HG03045 (cell line): Measurements from ENCODE around the gene SLC37A3.
"Not testable (repeated sequence)": the region's sequence is repeated elsewhere in the genome, so short reads cannot be mapped to it uniquely, and the experiment has no call there.

Source experiments
- ATAC-seq: cut with Tn5 transposase; IDR thresholded peaks from one replicate; pipeline ENCODE4 v1.9.1; 2021; ENCODE audit warnings: mild to moderate bottlenecking, moderate library complexity; ENCODE audit not compliant: unreplicated experiment

SLC37A3 gene

DNA sequence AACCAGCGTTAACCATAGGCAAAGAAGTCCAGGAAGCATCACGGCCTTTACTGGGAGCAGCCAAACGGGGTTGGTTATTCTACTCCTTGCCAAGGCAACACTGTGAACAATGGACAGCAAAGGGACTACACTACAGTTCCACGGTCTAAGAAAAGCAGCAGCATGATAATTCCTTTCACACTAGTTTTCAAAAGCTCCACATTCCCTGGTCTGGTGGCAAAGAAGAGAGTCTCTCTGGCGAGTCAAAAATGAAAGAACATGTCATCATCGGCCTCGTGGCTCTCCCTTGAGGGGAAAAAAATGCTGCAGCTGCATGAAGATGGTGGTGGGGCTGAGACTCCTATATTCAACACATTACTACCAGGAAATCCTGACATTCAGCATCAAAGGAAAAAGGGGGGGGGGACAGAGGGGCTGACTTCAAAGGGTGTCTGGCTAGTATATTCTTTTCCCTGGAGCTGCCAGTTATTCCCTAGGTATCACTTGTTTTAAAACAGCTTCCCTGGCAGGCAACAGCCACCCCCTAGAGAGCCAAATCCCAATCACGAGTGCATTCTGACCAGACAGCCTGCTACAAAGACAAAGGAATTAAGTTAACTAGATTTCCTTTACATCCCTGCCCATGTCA is 49.1 kb downstream of the SLC37A3 start:
- ATAC-seq = no peak

DNA sequence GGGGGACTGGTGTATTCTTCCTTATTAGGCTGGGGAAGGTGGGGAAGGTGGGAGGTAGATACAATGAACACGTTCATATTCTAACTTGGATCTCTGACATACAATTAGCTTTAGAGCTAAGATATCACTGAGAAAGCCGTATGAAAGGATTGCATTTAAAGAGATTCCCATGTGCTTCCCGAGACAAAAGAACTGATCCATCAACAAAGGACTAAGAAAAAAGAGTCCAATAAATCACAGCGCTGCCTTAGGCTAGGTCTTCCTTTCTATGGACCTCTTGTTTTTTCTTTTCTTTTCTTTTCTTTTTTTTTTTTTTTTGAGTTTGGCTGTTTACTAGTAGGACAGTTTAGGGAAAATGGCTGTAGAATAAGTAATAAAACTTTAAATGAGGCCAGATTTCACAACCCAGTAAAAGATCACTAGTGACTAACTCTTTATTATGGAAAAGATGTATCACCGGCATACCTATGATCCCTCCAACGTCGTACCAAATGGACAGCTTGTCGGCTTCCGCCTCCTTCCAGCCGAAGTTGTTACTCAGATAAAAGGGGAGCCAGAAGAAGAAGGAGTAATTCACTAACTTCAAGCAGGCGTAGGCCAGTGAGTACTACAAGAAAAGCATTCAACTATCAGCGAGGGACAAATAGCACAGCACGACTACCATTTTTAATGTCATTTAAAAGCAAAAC is 50.0 kb downstream of the SLC37A3 start:
- no peak for ATAC-seq

DNA sequence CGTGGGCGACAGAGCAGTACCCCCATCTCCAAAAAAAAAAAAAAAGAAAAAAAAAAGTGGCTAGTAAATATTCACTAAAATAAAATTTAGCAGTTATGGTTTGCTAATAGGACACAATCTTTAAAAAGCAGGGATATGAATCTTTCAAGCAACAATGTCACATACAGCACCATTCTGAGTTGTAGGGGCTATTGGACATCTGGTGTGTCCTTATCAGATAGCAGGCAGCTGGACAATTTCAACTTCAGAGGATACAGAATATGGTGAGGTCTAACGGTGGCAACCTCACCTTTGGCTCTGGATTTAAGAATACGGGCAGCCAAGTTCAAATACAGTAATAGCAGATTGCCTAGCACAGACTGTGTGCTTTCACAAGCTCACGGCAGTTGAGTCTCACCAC is 51.1 kb downstream of the SLC37A3 start:
- no peak for ATAC-seq

DNA sequence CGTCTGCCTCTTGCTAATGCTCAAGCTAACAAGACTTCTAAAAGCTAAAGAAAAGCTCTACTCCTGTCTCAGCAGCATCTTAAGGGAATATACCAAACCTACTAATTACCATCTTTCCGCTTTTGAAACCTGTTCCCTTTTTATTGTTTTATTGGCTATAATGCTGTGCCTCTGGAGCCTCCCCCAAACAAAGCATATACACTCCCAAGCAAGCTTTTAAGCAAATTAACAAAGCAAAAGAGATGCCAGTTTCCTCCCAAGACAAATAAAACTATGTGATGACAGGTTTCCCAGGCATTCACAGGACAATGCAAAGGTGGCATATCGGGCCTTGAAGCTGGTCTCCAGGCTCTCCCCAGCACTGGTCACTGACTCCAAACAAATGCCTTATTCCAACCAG is 52.9 kb downstream of the SLC37A3 start:
- ATAC-seq = no peak

DNA sequence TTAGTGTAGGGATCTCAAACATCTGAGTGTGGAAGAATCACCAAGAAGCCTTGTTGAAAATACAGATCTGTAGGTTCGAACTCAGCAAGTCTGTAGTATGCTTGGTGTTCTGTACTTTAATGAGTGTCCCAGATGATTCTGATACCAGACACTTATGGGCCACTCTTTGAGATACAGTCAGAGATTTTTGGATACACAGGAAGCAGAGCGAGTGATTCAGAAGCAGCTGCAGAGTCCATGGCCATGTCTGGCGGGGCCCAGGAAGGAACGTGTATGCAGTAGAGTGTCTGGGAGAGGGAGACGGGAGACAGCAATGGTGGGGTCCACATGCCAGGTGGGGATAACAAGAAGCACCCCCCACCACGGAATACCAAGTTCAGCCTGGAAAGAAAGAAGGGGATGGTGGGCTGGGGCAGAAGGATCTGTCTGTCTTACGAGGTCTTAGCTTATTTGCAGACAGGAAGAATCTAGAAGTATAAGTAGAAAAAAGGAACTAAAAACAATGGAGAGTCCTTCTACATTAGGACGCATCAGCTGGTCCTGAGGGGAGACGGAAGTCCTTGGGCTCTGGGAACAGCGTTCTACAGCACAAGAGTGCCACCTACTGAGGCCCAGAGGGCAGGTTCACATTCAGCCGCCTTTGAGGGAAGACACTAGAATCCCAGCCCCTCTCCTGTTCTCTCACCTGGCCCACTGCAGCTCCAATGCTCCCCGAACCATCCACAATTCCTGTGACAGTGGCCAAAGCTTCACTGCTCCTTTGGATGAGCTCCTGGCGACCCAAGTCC is 55.4 kb downstream of the SLC37A3 start:
- ATAC-seq = no peak

DNA sequence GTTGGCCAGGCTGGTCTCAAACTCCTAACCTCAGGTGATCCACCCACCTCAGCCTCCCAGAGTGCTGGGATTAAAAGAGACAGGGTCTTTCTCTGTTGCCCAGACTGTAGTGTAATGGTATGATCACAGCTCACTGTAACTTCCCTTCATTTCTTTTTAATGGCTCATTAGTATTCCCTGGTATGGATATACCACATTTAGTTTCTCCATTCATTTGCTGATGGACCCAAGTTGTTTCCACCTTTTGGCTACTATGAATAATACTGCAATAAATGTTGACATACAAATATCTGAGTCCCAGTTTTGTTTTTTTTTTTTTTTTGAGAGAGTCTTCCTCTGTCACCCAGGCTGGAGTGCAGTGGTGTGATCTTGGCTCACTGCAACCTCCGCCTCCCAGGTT is 59.4 kb downstream of the SLC37A3 start:
- not testable (repeated sequence) for ATAC-seq

DNA sequence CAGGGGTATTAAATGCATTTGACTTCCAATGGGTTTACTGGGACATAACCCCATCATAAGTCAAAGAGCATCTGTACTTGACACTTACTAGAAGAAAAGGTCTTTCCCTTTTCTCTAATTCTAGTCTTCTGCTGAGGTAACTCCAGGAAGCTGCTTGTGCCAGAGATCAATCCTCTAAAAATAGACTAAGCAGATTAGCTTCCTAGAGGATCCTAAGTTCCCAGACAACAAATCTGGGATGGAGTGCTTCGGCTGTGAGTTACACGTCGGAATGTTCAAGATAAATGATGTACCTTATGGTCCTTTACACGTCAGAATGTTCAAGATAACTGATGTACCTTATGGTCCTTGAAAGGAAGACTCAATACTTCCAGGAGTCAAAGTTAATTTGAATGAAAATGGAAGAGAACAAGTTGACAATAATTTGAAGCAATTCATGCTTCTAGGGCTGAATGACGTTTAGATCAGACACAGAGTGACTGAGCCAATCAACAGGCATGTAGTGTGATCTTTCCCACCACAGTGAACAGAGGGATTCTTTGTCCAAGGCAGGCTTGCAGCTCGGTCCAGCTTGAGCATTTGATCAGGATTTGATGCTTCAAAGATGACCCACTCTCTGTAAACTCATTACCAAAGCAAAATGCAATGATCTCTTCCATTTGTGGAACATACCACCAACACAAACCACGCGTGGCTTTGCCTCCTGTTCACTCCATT is 63.8 kb downstream of the SLC37A3 start:
- ATAC-seq = no peak

DNA sequence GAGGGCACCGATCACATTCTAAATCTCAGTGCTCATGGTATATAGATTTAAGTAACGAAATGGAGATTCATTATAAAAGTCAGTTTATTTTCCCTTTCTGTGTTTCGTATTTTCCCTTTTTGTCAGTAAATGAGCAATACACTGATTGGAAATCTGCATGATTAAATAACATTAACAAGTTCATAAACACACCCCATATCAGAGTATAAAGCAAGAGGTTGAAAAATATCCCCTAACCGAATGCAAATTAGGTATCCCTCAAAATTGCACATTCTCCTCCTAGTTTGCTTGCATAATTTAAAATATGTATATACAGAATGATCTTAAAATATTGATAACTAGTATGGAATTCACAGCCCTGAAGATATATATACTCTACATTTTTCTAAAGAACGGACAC is 64.6 kb downstream of the SLC37A3 start:
- ATAC-seq = no peak

DNA sequence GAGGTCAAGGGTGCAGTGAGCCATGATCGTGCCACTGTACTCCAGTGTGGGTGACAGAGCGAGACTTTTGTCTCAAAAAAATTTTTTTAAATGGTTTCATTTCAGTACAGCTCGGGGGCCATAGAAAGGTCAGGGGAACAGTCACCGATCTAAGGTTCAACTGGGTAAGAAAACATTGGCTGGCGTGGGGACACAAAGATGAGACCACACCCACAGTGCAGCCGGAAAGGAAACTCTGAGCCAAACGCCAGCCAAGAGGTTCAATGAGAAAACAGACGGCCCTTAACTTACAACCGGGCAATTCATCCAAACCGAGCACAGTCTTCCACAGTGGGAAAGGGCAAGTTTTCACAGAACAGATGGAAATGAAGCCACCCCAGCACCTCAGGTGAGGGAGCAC is 65.1 kb downstream of the SLC37A3 start:
- ATAC-seq = no peak

DNA sequence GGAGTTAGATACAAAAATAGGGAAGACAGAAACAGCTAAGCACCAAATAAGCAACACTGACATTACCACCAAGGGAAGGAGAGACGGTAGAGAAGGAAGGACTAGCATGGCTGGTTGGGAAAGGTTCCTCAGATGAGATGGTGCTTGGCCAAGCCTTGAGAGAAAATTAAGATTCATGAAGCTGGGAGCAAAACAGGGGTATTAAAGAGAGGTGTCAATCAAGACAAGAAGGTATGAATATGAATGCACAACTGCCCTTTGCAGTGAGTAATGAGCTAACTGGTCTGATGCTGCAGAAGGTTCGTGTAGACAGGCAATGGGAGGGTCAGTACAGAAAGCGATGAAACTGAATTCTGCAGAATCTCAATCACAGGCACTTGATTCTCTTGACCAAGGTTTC is 67.7 kb downstream of the SLC37A3 start:
- ATAC-seq = no peak

DNA sequence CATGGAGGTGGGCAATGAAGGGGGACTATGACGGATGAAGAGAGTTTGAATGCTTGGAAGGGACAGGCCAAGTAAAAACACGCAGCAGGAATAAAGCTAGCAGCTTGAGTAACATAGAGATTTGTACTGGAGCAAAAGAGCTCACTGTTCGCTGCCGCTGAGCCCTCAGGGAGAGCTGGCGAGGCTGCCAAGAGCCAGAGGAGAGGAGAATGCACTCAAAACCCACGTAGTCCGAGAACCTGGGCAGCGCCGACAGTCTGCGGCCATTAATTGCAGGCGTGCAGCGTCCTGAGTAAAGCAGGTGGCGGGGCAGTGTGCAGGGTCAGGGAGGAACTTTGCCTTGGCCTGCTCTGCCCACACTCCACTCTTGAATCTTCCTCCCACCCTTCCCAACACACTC is 68.2 kb downstream of the SLC37A3 start:
- no peak for ATAC-seq

DNA sequence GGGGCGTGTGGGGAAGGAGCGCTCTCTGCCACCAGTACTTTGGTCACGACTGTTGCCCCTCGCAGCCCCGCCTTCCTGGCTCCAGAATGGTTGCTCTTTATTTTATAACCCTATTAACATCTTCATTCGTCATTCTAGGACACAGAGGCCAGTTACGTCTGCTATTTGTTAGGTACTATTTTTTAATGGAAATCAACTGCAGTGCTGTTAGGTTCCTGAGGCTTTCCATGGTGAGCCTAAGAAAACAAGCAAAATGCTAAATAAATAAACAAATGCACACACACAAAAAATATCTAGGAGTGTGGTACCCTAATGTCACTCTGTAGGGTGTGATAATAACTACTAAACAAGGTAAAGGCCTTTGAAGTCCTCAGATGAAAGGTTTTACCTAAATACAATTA is 71.1 kb downstream of the SLC37A3 start:
- ATAC-seq = no peak

DNA sequence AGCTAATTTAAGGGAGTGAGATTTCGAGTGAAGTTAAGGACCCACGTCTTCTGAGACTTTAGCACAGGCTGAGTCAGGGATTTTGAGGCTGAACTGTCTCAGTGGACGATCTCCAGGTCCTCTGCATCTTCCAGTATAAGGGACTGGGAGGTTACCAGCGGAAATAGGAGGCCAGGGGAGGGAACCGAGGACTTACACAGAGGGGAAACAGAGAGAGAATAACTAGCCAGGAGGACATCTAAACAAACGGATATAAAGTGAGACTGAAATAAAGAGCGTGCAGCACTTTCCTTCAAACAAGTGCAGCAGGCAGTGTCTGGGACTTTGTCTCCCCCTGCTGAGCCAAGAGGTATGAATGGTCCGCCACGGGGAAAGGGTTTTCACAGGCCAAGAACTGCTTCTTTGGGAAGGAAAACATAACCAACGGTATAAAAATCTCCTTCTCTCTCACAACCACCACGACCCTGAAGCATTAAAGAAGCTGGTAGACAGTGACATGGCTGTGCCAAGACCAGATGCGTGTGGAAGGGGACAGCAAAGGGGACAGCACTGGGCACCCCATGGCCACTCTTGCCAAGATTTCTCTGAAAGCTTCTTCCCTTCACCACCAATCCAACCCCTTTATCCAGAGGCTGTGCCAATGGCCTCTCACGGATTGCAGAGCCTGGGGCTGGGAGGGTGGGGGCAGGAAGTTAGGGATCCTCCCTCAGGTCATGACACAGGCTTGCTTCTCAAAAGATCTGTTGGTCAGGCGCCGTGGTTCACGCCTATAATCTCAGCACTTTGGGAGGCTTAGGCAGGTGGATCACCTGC is 72.0 kb downstream of the SLC37A3 start:
- no peak for ATAC-seq

DNA sequence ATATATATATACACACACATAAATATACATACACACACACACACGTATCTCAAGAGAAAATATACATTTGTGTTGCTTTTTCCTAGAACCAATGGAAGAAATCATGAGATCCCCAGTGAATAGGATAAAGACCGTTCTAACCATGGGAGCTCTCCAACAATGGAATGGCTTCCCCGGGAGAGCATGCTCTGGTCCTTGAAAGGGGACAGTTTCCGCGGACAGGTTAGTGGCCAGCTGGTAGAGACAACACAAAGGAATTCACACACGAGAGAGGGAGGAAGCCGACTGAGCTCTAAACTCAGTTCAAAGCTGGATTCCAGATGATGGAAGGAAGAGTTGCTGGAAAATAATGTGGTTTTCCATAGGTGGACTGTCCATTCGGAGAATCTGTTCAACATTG is 72.7 kb downstream of the SLC37A3 start:
- ATAC-seq = no peak

DNA sequence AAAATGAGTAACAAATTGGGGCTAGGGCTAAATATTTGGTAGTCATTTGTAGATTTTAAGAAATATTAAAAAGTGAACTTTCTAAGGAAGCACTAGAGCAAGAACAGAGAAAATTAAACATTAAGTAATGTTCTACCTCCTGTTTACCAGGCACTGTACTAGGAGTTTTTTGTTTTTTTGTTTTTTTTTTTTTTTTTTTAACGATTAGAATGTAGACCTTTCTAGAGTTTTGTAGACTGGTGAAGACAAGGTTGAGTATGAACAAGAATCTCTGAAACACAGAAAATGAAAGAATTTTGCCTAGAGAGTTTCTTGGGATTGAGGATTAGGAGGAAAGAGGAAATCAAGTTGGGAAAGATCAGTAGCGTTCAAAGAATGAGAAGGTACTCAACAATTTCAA is 73.6 kb downstream of the SLC37A3 start:
- no peak for ATAC-seq

DNA sequence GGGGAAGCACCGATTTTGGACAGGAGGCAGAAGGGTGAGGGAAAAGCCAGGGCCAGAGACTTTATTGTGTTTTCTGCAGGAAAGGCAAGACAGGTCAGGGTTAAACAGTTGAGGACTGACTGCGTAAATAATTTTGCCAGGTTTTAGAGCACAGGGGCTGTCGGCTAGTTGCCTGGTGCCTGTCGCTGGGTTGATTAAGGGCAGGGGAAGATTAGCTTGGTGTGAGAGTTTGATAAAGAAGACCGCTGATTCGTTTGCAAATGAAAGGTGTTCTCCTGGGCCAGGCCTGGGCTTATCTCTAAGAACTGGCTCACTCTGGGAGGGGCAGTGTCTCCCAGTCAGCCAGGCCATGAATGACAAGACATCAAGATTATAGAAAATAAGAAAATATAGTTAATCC is 75.6 kb downstream of the SLC37A3 start:
- no peak for ATAC-seq

DNA sequence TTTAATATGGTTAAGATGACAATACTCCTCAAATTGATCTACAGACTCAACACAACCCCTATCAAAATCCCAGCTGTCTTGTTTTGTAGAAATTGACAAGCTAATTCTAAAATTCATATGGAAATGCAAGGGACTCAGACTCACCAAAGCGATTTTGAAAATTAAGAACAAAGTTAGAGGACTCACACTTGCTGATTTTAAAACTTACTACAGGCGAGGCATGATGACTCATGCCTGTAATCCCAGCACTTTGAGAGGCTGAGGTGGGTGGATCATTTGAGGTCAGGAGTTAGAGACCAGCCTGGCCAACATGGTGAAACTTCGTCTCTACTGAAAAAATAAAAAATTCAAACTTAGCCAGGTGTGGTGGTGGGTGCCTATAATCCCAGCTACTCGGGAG is 78.3 kb downstream of the SLC37A3 start:
- ATAC-seq = not testable (repeated sequence)

DNA sequence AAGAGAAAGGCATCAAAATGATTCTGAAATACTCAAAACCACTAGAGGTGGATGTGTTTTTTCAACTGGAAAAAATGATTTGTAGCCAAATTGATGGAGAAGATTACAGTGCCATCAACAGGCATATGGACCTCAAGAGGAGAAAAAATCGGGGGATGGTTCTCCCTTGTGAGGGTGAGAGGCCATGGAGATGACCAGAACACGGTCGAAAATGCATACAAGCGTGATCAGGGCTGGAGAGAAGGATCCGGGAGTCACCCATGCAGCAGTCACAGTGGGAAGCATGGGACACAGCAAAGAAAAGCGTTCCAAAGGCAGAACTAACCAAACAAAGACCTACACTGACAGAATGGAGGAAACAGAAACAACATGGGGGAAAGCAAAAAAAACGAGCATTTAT is 80.3 kb downstream of the SLC37A3 start:
- ATAC-seq = no peak

DNA sequence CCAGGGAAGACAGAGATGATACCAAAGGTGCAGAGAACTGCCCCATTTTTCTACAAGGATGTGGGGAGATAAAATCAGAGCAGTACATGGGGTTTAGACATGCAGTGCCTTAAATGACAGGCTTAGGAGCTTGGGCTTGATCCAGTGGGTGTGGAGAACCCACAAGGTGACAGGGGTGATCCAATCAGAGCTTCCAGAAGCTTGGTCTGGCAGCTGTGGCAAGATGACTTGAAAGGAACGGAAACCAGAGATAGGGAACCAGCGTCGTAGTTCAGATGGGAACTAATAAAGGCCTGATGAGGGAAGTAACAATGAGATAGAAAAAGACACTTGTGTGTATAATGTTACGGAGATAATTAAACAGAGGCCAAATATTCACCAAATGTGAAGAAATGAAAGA is 80.7 kb downstream of the SLC37A3 start:
- no peak for ATAC-seq

DNA sequence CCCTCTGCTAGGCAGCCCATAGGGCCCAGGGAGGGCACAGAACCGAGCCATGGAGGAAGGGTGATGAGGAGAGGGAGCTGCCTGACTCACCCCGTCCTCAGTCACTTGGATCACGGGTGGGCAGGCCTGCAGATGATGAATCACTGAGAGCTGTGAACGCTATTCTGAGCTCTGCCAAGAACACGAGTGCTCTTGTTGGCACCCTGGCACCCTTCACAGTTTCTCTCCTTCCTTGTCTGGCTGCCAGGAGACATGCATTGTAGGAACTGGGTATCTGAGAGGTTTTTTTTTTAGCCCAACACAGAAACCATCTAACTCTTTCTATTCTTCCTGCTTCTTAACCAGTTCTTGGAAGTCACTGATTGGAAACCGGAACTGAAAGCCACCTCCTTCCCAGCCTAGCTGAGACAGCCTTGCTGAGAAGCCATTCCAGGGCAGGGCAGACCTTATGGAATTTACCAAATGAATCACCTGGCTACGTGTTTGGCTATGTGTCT is 82.1 kb downstream of the SLC37A3 start:
- ATAC-seq = no peak
